Suprapubic skin (tissue), 4 donors: Measurements from ENCODE around the gene DDIAS. TPM values are rescaled to one million over a fixed set of nuclear protein-coding genes. Genes with fewer than 3 reads are reported as not detected.

Experiments
- DNase-seq, 2 donors: peaks; one replicate each; pipeline ENCODE4 v3.0.0-alpha.2; 2019; ENCODE audit warnings: low spot score in 2 of 2
- H3K27ac ChIP-seq: fragments of 200-600 bp; sonication (generic); one replicate; pipeline ENCODE4 v1.5.1; 2019
- H3K27me3 ChIP-seq: fragments of 200-600 bp; sonication (generic); one replicate; pipeline ENCODE4 v1.5.1; 2019
- H3K36me3 ChIP-seq: fragments of 200-600 bp; sonication (generic); one replicate; pipeline ENCODE4 v1.5.1; 2019
- H3K4me1 ChIP-seq: fragments of 200-600 bp; sonication (generic); one replicate; pipeline ENCODE4 v1.5.1; 2019
- H3K4me3 ChIP-seq: fragments of 200-600 bp; sonication (generic); one replicate; pipeline ENCODE4 v1.5.1; 2019; ENCODE audit warnings: mild to moderate bottlenecking
- H3K9me3 ChIP-seq: fragments of 200-600 bp; sonication (generic); one replicate; pipeline ENCODE4 v1.5.1; 2019
- EP300 ChIP-seq: sonication (generic); formaldehyde crosslinking; IDR thresholded peaks from one replicate; pipeline ENCODE4 v1.6.1; 2017; ENCODE audit warnings: antibody characterized with exemption
- POLR2A ChIP-seq, 2 donors: fragments of 450-650 bp; IDR thresholded peaks; one replicate each; pipeline ENCODE4 v1.6.1; 2017; ENCODE audit warnings: antibody characterized with exemption in 2 of 2, mild to moderate bottlenecking in 2 of 2, moderate library complexity in 2 of 2
- POLR2AphosphoS5 ChIP-seq, 3 donors: sonication (generic); formaldehyde crosslinking; IDR thresholded peaks; one replicate each; pipeline ENCODE4 v1.6.1; 2017; ENCODE audit warnings: antibody characterized with exemption in 3 of 3
- WGBS: methylation state at CpG from one replicate; pipeline ENCODE4 v1.1.5; 2018; 5-methylcytosine and 5-hydroxymethylcytosine counted together
- total RNA-seq, 4 donors: library from RNA; depleted of rRNA; stranded (reverse); fragments of >200 nt; gene quantifications; one replicate each; pipeline ENCODE4 v1.1.0, GENCODE V29; 2016
- TF ChIP-seq, protein P1 (sequence below), 2 donors: fragments of 200-600 bp in 1 of 2; fragments of 450-650 bp in 1 of 2; sonication (generic) in 1 of 2; IDR thresholded peaks; one replicate each; pipeline ENCODE4 v1.5.1; 2016 to 2019; ENCODE audit warnings: antibody characterized with exemption in 2 of 2, mild to moderate bottlenecking in 1 of 2, moderate library complexity in 1 of 2

Gene DDIAS
- total RNA-seq, 4 donors from 2014 or later: 1.5 to 5.7 (median 4.1) TPM

DNA sequence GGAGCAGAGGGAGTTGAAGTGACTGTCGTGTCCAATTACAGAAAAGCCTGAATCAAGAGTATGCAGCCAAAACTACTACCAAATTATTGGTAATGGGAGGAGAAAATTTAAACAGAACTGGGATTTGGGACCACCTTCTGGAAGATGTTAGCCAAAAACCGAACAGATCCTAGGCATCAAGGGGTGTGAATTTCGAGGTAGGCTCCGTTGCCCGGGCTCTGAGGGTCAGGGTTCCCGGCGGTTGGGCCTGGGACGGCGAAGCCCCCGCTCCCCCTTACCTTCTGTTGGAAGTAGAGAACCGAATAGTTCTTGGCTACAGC is 1.6 kb upstream of the DDIAS start:
- Histone ChIP-seq H3K9me3 (no peaks in the 10 kb centered on the region), H3K4me1 (peaks cover 42% of the 10 kb centered on the region), H3K27me3 (no peaks in the 10 kb centered on the region), H3K4me3 (peak overlapping the region; percentile 78), H3K27ac (peak overlapping the region; percentile 97), H3K36me3 (no peaks in the 10 kb centered on the region)
- TF ChIP-seq POLR2AphosphoS5 (IDR thresholded peaks at IDR 0.05): no peak
- TF ChIP-seq EP300: no peak
- TF ChIP-seq, protein P1, sequence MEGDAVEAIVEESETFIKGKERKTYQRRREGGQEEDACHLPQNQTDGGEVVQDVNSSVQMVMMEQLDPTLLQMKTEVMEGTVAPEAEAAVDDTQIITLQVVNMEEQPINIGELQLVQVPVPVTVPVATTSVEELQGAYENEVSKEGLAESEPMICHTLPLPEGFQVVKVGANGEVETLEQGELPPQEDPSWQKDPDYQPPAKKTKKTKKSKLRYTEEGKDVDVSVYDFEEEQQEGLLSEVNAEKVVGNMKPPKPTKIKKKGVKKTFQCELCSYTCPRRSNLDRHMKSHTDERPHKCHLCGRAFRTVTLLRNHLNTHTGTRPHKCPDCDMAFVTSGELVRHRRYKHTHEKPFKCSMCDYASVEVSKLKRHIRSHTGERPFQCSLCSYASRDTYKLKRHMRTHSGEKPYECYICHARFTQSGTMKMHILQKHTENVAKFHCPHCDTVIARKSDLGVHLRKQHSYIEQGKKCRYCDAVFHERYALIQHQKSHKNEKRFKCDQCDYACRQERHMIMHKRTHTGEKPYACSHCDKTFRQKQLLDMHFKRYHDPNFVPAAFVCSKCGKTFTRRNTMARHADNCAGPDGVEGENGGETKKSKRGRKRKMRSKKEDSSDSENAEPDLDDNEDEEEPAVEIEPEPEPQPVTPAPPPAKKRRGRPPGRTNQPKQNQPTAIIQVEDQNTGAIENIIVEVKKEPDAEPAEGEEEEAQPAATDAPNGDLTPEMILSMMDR (IDR thresholded peaks at IDR 0.05): no peak
- TF ChIP-seq POLR2A (IDR thresholded peaks at IDR 0.05): no peak
- DNase-seq: no peak
- 0% methylated on average over 11 of the region's 11 CpGs for WGBS

DNA sequence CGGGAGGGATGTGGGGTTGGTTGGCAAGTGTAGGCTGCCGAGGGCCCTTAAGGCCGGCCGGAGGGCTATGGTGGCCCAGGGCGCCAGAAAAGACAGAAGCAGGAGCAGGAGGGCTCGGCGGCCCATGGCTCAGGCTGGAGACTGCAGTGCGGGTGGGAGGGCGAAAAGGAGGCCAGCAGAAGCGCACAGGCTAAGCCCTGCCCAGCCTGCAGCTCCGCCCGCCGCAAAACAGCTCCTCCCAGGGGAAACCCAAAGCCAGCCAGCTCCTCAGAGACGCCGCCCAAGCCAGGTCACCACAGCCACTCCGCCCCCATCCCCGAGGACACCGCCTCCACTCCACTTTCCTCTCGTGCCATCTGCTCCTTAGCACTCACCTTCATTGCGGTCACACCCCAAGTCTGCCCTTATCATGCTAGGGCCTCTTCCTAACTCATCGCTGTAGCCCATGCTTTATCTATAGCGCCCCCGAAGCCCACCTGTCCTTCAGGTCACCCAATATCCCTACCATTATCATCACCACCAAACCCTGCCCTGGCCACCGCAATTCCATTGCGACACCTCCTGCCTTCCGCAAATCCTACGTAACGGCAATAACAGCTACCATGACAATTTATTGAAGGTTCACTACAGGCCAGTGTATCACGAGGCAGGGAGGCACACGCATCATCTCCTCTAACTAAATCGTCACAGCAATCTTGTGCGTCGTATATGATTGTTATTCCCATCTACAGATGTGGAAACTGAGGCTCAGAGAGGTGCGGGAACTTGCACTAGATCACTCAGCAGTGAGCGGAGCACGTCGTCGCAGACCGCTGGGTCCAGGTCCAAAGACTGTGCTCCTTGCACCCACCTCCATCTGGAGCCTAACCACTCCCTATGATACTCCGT is 1.0 kb upstream of the DDIAS start, which contains the start of gene PRCP:
PRCP (minus strand) TSS at position 154 of the 888 bp plus-strand sequence; CDS start at position 126, 28 bp downstream.
- Histone ChIP-seq H3K4me1 (peaks cover 42% of the 10 kb centered on the region), H3K27ac (peak within 1 kb of the TSS; percentile 97)
- under 1% methylated on average over 28 of the region's 40 CpGs for WGBS

DNA sequence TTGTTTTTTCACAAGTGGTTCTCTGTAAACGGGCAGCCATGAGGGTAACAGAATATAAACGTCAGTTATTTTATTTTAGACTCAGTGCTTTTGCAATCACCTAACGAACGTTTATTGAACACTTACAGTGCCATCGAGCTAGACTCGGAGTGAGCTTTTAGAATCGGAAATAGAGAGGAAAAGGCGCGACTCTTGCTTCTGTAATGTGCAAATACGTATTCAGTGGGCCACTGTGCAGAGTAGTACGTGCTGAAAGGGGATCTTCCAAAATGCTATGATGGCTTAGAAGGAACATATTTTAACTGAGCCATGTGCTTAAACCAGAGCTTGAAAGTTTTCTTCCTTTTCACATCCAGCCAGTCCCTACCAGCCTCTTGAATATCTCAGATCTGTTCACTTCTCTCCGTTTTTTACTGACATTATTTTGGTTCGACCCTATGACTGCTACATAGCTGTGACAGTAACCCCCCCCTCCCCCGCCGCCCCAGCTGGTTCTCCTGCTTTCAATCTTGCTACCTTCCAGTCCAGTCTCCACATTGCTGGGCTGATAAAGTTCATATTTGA is 468 bp downstream of the DDIAS start:
- Histone ChIP-seq H3K36me3 (no peaks in the 10 kb centered on the region), H3K27ac (no peak overlapping the region), H3K4me3 (peak overlapping the region; percentile 78), H3K9me3 (no peaks in the 10 kb centered on the region), H3K27me3 (no peaks in the 10 kb centered on the region), H3K4me1 (peaks cover 39% of the 10 kb centered on the region)
- TF ChIP-seq, protein P1 (IDR thresholded peaks at IDR 0.05): no peak
- TF ChIP-seq EP300 (no peak), POLR2A (IDR thresholded peaks at IDR 0.05) (no peak), POLR2AphosphoS5 (IDR thresholded peaks at IDR 0.05) (no peak)
- no peak for DNase-seq
- under 1% methylated on average over 15 of the region's 15 CpGs for WGBS

More for the DNA sequence above, 1.0 kb upstream of the DDIAS start, which contains the start of gene PRCP:
- Histone ChIP-seq H3K9me3 (no peaks in the 10 kb centered on the region), H3K4me3 (peak within 1 kb of the TSS; percentile 78), H3K36me3 (no peaks in the 10 kb centered on the region), H3K27me3 (no peaks in the 10 kb centered on the region)
- TF ChIP-seq POLR2A (IDR thresholded peaks at IDR 0.05) (peak; percentile 42 to 55), EP300 (no peak), POLR2AphosphoS5 (IDR thresholded peaks at IDR 0.05) (peak in 1 of 3 donors; percentile 39)
- TF ChIP-seq, protein P1 (IDR thresholded peaks at IDR 0.05): no peak
- peak; percentile 96 to 97 for DNase-seq

GRCh38 chr11:82902880-82903279 is 1.3 kb downstream of the DDIAS start:
- TF ChIP-seq, protein P1 (IDR thresholded peaks at IDR 0.05): no peak
- TF ChIP-seq POLR2AphosphoS5 (IDR thresholded peaks at IDR 0.05): no peak
- no peak for TF ChIP-seq POLR2A (IDR thresholded peaks at IDR 0.05)
- no peak for TF ChIP-seq EP300
- H3K4me1 ChIP-seq: peaks cover 32% of the 10 kb centered on the region
- no peak overlapping the region for H3K4me3 ChIP-seq
- H3K27me3 ChIP-seq: no peaks in the 10 kb centered on the region
- H3K36me3 ChIP-seq: no peaks in the 10 kb centered on the region
- DNase-seq: no peak
- no peak overlapping the region for H3K27ac ChIP-seq
- WGBS: 66% methylated on average over 3 of the region's 3 CpGs
- no peaks in the 10 kb centered on the region for H3K9me3 ChIP-seq
